Left lung (tissue), 10 donors: ENCODE measurements around the gene EGFL7. TPM values are rescaled to one million over a fixed set of nuclear protein-coding genes. Genes with fewer than 3 reads are reported as not detected.

Experiments used
- ATAC-seq: fragments of 200-7000 bp; cut with Tn5 transposase; one replicate; pipeline ENCODE4 v1.9.1; 2020; ENCODE audit warnings: moderate library complexity
- DNase-seq, 4 donors: peaks; one replicate each; pipeline ENCODE4 v3.0.0-alpha.2; 2013 to 2020
- H3K27ac ChIP-seq, 2 donors: fragments of 200-600 bp; sonication (generic) in 1 of 2; one replicate each; pipeline versions ENCODE4 v1.5.0 to v1.8.0; 2020 to 2021
- H3K27me3 ChIP-seq, 2 donors: fragments of 200-600 bp; sonication (generic) in 1 of 2; one replicate each; pipeline versions ENCODE4 v1.5.0 to v1.8.0; 2020 to 2021
- H3K36me3 ChIP-seq, 2 donors: fragments of 200-600 bp; sonication (generic) in 1 of 2; one replicate each; pipeline versions ENCODE4 v1.5.0 to v1.8.0; 2020 to 2021
- H3K4me1 ChIP-seq, 2 donors: fragments of 200-600 bp; one replicate each; pipeline ENCODE4 v1.8.0; 2021
- H3K4me3 ChIP-seq, 2 donors: fragments of 200-600 bp; sonication (generic) in 1 of 2; one replicate each; pipeline versions ENCODE4 v1.5.0 to v1.8.0; 2020 to 2021; ENCODE audit warnings: mild to moderate bottlenecking in 1 of 2
- H3K9me3 ChIP-seq, 2 donors: fragments of 200-600 bp; sonication (generic) in 1 of 2; one replicate each; pipeline versions ENCODE4 v1.5.0 to v1.8.0; 2020 to 2021
- intact Hi-C, 2 donors: fragments of 100-400 bp; cut with DNase I; formaldehyde crosslinking; loops; one replicate each; pipeline versions ENCODE4 v1.11.2 to v1.14.2; 2022
- polyA plus RNA-seq, 6 donors: library from polyadenylated mRNA; unstranded; fragments of 120-200 nt; gene quantifications; one replicate each; pipeline ENCODE4 v1.2.1, GENCODE V29; 2013; ENCODE audit not compliant: insufficient read length in 6 of 6
- total RNA-seq, 2 donors: library from RNA; stranded (reverse); fragmentation: NEBNext Ultra II Directional; extraction: Animal tissue kit (Norgen Biotek cat#: 25700); gene quantifications; one replicate each; pipeline ENCODE4 v1.2.1, GENCODE V29; 2021
- TF ChIP-seq, protein P1 (sequence below), 2 donors: fragments of 200-600 bp; sonication (generic) in 1 of 2; IDR thresholded peaks; one replicate each; pipeline versions ENCODE4 v1.5.0 to v1.8.0; 2021; ENCODE audit warnings: antibody characterized with exemption in 2 of 2
- donor health status: DM: no; HTN: yes; CAD: no.
- donor health status: DM: no; HTN: no; CAD: no.

The EGFL7 gene
- total and polyA plus RNA-seq, 8 donors = 65.7 to 165 (median 101) TPM

DNA sequence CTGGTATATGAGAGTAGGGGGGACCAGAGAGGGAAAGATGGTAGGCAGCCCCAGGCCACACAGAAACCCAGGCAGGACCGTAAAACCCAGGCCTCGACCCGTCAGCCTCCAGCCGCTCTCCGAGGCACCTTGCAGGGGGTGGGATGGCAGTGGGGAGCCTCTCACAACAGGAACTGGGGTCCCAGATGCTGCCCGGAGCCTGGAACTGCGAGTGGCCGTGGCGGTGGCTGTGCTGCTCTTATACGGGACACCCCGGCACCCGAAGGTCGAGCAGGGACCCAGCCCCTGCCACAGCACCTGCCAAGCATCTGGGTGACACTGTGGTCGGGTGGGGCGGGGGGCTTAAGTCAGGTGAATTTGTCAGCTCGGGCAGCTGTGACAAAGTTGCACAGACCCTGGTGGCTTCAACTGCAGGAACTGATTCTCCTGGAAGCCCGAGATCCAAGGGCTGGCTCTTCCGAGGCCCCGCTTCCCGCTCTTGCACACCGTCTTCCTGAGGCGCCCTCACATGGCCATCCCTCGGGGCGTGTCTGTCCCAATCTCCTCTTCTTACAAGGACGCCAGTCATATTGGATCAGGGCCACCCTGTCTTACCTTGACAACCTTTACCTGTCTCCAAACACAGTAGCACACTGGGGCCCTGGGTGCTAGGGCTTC, 47.6 kb upstream of the EGFL7 start:
- no peak for DNase-seq
- H3K4me1 ChIP-seq = peaks cover 14 to 62% of the 10 kb centered on the region in 2 donors
- ATAC-seq = no peak
- TF ChIP-seq, protein P1, sequence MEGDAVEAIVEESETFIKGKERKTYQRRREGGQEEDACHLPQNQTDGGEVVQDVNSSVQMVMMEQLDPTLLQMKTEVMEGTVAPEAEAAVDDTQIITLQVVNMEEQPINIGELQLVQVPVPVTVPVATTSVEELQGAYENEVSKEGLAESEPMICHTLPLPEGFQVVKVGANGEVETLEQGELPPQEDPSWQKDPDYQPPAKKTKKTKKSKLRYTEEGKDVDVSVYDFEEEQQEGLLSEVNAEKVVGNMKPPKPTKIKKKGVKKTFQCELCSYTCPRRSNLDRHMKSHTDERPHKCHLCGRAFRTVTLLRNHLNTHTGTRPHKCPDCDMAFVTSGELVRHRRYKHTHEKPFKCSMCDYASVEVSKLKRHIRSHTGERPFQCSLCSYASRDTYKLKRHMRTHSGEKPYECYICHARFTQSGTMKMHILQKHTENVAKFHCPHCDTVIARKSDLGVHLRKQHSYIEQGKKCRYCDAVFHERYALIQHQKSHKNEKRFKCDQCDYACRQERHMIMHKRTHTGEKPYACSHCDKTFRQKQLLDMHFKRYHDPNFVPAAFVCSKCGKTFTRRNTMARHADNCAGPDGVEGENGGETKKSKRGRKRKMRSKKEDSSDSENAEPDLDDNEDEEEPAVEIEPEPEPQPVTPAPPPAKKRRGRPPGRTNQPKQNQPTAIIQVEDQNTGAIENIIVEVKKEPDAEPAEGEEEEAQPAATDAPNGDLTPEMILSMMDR (IDR thresholded peaks at IDR 0.05) = no peak
- H3K36me3 ChIP-seq = no peaks in the 10 kb centered on the region
- no peaks in the 10 kb centered on the region for H3K9me3 ChIP-seq
- no peaks in the 10 kb centered on the region for H3K27me3 ChIP-seq
- H3K27ac ChIP-seq = peak overlapping the region in 1 of 2 donors; percentile 34
- intact Hi-C loops = loop anchor here in 1 of 2 donors (10.0 kb wide), 1 partner anchor 70 kb away; the partner anchor contains the start of gene NOTCH1
- H3K4me3 ChIP-seq = no peak overlapping the region

DNA sequence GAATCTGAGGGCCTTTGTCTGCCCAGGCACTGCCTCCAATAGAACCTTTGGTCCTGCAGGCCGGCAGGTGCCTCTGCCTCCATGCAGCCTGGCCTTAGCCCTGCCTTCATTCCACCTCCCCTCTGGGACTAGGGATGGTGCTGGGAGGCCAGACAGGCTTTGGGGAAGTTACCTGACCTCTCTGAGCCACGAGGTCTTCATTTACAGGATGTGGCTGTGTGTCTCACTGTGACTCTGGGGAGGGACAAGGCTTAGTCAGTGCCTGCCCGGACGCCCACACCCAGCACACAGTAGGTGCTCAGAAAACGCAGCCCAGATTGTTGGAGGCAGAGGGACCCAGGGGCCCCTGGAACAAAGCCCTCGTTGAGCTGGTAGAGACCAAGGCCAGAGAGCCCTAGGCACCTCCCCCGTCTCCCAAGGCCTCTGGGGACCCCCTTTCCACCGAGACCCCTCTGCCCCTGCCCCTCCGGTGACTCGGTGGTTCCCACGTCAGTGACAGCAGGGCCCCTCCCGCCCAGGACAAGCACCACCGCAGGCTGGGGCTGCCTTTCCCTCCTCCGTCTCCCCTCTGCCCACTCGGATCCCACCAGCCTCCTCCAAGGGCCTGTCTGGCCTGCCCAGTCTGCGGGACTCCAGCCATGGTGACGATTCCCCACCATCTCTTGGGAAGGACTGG, 46.9 kb upstream of the EGFL7 start:
- DNase-seq (peak in 1 of 4 donors; percentile 71), ATAC-seq (no peak)
- no peaks in the 10 kb centered on the region for H3K9me3 ChIP-seq
- TF ChIP-seq, protein P1 (IDR thresholded peaks at IDR 0.05) = no peak
- H3K27me3 ChIP-seq = no peaks in the 10 kb centered on the region
- H3K36me3 ChIP-seq = no peaks in the 10 kb centered on the region
- H3K4me1 ChIP-seq = peaks cover 14 to 69% of the 10 kb centered on the region in 2 donors
- intact Hi-C loops = loop anchor here in 1 of 2 donors (10.0 kb wide), 1 partner anchor 71 kb away; the partner anchor contains the start of gene NOTCH1
- no peak overlapping the region for H3K4me3 ChIP-seq
- H3K27ac ChIP-seq = peak overlapping the region in 1 of 2 donors; percentile 34

DNA sequence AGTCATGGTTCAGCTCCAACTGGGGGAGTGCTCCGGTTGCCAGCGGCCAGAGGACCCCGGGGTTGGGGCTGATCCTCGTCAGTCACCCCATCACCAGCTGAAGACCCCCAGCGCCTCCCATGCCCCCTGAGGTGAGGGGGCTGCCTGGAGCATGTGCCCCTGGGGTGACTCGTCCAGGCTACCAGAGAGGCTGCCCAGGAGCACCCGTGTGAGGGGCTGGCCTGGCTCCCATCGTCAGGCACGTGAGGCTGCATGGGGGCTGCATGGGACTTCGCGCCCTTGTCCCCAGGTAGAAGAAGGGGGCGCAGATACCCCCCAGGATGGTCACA, 46.4 kb upstream of the EGFL7 start:
- ATAC-seq = no peak
- DNase-seq = no peak
- Histone ChIP-seq H3K27ac (peak overlapping the region in 1 of 2 donors; percentile 34), H3K4me1 (peaks cover 14 to 74% of the 10 kb centered on the region in 2 donors), H3K9me3 (no peaks in the 10 kb centered on the region), H3K4me3 (no peak overlapping the region), H3K27me3 (no peaks in the 10 kb centered on the region), H3K36me3 (no peaks in the 10 kb centered on the region)
- intact Hi-C loops = loop anchor here in 1 of 2 donors (10.0 kb wide), 1 partner anchor 71 kb away; the partner anchor contains the start of gene NOTCH1
- TF ChIP-seq, protein P1 (IDR thresholded peaks at IDR 0.05) = no peak

DNA sequence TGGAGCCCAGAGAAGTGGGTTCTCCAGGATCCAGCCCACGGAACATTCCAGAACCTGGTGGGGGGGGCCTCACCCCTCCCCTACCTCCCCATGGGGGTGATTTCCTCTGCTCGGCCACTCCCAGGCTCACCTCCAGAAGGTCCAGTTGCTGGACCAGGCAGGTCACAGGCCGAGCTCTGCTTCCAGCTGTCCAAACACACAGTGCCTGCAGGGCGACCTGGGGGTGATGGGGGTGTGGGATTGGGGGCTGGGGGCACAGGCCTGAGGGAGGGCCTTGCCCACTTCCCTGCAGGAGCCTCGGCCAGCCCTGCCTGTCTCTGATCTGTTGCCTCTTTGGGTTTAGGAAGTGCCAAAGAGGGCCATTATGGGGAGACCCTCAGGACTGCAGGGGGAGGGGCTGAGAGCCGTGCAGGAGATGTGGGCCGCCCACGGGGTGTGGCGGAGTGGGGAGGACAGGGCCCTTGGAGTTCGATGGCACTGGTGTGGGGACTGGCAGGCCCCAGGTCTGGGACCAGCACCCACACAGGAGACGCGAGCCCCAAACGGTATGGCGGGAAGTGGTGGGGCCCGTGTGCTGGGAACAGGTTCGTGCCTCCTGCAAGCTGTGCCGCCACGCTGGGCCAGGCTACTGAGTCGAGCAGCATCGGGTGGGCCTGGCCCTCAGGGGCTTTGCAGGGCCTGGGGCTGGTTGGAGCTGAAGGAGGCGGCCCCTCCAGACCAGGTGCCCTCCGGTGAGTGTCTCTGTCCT, 45.6 kb upstream of the EGFL7 start:
- Histone ChIP-seq H3K4me1 (peaks cover 14 to 83% of the 10 kb centered on the region in 2 donors), H3K27ac (no peak overlapping the region), H3K9me3 (no peaks in the 10 kb centered on the region), H3K4me3 (no peak overlapping the region), H3K36me3 (no peaks in the 10 kb centered on the region), H3K27me3 (no peaks in the 10 kb centered on the region)
- intact Hi-C loops = loop anchor here in 1 of 2 donors (10.0 kb wide), 1 partner anchor 72 kb away; the partner anchor contains the start of gene NOTCH1
- TF ChIP-seq, protein P1 (IDR thresholded peaks at IDR 0.05) = no peak
- DNase-seq (peak in 1 of 4 donors; percentile 76), ATAC-seq (no peak)
